HK-2 (cell line): ENCODE data around the gene CENPF.
"Not testable (repeated sequence)": the region's sequence is repeated elsewhere in the genome, so short reads cannot be mapped to it uniquely, and the experiment has no call there.

ENCODE experiments used
- DNase-seq: peaks from one replicate; pipeline ENCODE4 v3.0.0-alpha.2; 2018; ENCODE audit not compliant: unreplicated experiment

The CENPF gene, protein sequence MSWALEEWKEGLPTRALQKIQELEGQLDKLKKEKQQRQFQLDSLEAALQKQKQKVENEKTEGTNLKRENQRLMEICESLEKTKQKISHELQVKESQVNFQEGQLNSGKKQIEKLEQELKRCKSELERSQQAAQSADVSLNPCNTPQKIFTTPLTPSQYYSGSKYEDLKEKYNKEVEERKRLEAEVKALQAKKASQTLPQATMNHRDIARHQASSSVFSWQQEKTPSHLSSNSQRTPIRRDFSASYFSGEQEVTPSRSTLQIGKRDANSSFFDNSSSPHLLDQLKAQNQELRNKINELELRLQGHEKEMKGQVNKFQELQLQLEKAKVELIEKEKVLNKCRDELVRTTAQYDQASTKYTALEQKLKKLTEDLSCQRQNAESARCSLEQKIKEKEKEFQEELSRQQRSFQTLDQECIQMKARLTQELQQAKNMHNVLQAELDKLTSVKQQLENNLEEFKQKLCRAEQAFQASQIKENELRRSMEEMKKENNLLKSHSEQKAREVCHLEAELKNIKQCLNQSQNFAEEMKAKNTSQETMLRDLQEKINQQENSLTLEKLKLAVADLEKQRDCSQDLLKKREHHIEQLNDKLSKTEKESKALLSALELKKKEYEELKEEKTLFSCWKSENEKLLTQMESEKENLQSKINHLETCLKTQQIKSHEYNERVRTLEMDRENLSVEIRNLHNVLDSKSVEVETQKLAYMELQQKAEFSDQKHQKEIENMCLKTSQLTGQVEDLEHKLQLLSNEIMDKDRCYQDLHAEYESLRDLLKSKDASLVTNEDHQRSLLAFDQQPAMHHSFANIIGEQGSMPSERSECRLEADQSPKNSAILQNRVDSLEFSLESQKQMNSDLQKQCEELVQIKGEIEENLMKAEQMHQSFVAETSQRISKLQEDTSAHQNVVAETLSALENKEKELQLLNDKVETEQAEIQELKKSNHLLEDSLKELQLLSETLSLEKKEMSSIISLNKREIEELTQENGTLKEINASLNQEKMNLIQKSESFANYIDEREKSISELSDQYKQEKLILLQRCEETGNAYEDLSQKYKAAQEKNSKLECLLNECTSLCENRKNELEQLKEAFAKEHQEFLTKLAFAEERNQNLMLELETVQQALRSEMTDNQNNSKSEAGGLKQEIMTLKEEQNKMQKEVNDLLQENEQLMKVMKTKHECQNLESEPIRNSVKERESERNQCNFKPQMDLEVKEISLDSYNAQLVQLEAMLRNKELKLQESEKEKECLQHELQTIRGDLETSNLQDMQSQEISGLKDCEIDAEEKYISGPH (N-terminal part only)

GRCh38 chr1:214602764-214603657, at the start of gene CENPF:
Gene CENPF, plus strand, starts transcription at chr1:214603195. Its CDS starts 10,560 bp downstream, at chr1:214613755.
- peak; percentile 99 for DNase-seq

DNA sequence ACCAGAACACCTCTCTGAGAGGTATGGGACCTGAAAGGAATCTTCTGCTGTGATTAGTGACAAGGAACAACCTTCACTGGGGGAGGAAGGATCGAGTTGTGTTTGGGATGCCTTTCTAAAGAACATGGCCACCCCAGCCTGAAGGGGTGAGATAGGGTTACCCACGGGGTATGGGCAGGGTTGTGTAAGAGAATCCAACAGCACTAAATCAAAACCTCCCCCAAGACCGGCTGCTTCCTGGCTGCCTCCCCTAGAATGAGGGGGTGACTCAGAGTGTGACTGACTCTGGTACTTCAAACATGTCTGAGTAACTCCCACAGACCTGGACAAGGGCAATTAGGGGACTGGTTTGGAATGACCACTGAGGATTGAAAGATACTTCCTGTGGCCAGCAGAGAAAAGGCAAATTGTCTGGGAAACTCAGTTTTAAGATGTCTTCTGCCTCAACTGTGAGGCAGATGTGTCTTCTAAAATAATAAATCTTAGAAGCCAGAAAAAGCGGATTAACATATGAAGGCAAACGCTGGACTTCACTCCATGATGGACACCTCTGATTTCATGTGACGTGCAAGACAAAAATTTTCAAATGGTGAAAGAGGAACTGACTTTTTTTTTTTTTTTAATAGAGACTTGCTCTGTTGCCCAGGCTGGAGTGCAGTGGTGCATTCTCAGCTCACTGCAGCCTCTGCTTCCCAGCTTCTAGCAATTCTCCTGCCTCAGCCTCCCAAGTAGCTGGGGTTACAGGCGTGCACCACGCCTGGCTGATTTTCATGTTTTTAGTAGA, 44.9 kb upstream of the CENPF start:
- DNase-seq = peak; percentile 81

- DNase-seq = no peak
These were observed 39.1 kb upstream of the CENPF start for GRCh38 chr1:214563881-214564280.

- DNase-seq = no peak
These were observed 37.7 kb upstream of the CENPF start for GRCh38 chr1:214565310-214565709.

DNA sequence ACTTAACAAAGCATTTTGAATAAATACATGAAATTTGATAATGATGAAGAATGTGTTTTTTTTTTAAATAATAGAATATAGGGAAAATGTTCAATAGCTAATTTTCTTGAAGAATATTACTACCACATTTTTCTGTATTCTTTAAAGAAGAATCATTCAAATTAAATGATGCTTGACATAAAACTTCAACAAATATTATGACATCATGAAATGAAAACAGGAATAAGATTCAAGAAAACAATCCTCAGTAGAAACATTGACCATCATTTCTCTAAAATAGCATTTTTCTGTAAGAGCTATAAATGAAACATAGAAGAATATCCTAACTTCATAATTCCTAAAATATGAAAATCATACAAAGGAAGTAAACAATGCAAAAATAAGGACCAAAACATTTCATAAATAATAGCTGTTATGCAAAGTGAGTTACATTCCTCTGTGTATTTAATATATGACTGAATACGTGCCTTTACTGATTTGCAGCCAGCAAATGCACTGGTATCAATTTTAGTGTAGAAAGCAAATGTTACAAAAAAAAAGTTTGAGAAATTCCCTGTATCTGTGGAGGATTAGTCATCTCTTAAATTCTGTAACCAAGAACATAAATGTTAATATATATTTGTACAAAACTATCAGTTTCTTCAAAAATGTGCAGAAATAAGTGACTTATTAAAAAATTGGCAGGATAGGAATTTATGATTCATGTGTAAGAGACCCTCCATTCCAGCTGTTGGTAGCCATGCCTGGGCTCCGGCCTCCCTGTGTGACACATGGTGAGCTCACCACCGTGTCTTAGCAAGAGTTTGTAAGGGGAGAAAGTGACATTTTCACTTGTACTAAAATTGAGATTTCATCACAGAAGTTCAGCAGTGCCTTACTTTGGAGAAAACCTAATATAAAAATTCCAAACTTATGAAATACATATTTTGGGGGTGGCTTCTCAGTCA, 36.6 kb upstream of the CENPF start:
- DNase-seq = peak; percentile 86

GRCh38 chr1:214567481-214567980, 35.5 kb upstream of the CENPF start:
- DNase-seq = no peak

- DNase-seq = no peak
These were observed 34.7 kb upstream of the CENPF start for GRCh38 chr1:214568328-214568727.

GRCh38 chr1:214569357-214570004, 33.5 kb upstream of the CENPF start:
- no peak for DNase-seq

DNA sequence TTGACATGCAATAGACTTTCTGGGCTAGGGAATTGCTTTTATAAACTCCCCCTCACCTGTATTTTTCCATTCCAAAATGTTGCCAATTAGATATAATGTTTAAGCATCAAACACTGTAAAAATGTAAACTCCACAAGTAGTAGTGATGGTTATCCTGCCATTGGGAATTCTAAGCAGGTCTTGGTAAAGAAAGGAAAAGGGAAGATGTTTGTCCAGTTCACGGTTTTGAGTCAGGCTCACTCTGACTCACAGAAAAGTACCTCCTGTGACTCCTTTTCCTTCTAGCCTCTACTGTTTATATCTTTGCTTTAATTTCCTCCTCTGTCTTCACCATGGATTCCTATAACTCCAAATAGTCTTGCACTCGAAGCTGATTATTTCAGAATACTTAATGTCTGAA, 32.6 kb upstream of the CENPF start:
- no peak for DNase-seq

GRCh38 chr1:214571281-214571680, 31.7 kb upstream of the CENPF start:
- DNase-seq = no peak

DNA sequence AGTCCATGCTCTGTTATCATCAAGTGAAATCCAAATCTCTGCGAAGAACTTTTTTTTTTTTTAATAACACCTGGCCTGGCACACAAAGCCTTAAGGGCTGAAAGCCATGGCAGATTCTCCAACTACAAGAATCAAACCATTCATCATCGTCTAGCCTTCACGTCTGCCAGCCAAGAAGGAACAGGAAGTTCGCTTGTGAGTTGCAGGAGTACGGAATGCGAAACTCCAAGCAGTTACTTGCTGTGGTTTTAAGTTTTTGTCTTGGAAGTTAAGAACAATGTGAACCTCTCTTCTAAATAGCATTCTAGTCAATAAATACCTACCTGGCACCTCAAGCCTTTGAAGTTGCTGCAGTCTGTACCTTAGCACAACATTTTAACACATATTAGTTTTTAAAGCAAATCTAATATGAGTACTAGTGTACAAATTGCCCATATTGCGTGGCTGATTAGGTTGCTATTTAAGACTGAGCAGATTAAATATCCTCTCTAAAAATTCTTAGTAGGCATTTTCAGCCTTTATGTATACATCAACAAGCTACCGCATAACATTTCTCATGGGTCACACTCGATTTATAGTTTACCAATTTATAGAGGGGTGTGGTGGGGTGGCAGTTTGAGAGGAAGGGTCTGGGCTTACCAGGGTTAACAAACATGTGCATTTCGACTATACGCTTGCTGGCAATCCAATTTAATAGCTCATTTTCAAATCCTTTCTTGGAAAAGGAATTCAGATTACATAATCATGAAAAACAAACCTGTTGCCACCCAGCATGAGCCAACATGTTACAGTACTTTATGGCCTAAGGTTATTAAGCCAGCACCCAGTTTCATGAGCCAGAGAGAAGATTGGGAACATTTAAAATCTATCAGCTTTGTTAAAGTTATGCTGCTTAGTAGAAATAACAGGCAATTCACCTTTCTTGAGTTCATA, 29.3 kb upstream of the CENPF start:
- no peak for DNase-seq

DNA sequence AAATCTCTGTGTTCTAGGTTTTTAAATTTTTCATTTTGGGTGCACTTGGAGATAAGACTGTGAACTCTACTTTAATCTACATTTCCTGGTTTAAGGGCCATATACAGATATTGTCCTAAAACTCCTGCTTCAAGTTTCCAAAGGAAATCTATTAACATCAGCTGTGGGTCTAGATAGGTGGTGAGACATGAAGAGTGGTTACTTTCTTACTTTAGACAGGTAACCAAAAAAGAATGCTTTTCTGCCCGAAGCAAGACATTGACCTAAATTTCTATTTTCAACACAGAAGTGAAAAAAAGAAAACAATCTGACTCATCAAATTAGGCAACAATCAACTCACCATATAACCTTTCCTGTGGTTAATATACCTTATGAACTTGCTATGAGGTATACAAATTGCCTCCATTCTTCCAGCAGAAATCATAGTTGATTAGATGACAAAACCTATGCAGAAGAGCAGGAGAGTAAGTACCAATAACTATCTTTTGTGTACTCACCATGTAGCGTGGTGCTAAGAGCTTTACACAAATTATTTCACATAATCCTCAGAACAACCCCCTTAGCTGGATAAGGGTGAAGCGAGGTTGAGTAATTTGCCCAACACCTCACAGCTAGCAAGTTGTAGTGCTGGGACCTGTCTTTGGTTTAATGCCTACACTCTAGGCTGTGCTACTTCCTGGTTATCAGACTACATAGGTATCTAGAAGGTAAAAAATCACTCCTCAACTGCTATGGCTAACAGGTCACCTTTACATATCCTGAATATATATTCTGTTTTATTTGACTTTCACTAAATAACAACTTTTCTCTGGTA, 28.2 kb upstream of the CENPF start:
- no peak for DNase-seq

GRCh38 chr1:214576120-214576519, 26.9 kb upstream of the CENPF start:
- DNase-seq = not testable (repeated sequence)

- DNase-seq = no peak
These were observed 23.8 kb upstream of the CENPF start for GRCh38 chr1:214579183-214579582.

- DNase-seq = peak; percentile 88
These were observed 21.2 kb upstream of the CENPF start for GRCh38 chr1:214581785-214582184.

- no peak for DNase-seq
These were observed 20.6 kb upstream of the CENPF start for GRCh38 chr1:214582289-214582891.
